ENCODE results near the gene VIPR2. TPM values are rescaled to one million over a fixed set of nuclear protein-coding genes. Genes with fewer than 3 reads are reported as not detected.
A peak's percentile ranks its signal among the peaks of the same experiment; 100 is the strongest.

The VIPR2 gene
- total RNA-seq, 6 donors from 2014 or later: 0.30 to 0.74 (median 0.40) TPM; not detected in 3

DNA sequence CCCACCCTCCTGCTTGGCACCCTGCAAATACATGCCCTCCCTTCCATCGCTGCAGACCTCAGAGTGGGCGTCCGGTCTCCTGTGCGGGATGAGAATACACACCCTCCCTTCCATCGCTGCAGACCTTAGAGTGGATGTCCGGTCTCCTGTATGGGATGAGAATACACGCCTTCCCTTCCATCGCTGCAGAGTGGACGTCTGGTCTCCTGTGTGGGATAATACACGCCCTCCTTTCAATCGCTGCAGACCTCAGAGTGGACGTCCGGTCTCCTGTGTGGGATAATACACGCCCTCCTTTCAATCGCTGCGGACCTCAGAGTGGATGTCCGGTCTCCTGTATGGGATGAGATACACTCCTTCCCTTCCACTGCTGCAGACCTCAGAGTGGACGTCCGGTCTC, 128.1 kb downstream of the VIPR2 start:
- H3K27ac ChIP-seq: no peak overlapping the region
- no peaks in the 10 kb centered on the region for H3K27me3 ChIP-seq
- WGBS, 2 donors: 90% methylated on average over 15 to 19 of the region's 19 CpGs
- TF ChIP-seq POLR2A (IDR thresholded peaks at IDR 0.05): no peak
- no peak for TF ChIP-seq EP300 (IDR thresholded peaks at IDR 0.05)
- TF ChIP-seq POLR2AphosphoS5 (IDR thresholded peaks at IDR 0.05): no peak
- TF ChIP-seq, protein P1, sequence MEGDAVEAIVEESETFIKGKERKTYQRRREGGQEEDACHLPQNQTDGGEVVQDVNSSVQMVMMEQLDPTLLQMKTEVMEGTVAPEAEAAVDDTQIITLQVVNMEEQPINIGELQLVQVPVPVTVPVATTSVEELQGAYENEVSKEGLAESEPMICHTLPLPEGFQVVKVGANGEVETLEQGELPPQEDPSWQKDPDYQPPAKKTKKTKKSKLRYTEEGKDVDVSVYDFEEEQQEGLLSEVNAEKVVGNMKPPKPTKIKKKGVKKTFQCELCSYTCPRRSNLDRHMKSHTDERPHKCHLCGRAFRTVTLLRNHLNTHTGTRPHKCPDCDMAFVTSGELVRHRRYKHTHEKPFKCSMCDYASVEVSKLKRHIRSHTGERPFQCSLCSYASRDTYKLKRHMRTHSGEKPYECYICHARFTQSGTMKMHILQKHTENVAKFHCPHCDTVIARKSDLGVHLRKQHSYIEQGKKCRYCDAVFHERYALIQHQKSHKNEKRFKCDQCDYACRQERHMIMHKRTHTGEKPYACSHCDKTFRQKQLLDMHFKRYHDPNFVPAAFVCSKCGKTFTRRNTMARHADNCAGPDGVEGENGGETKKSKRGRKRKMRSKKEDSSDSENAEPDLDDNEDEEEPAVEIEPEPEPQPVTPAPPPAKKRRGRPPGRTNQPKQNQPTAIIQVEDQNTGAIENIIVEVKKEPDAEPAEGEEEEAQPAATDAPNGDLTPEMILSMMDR (IDR thresholded peaks at IDR 0.05): no peak
- no peaks in the 10 kb centered on the region for H3K36me3 ChIP-seq
- no peaks in the 10 kb centered on the region for H3K9me3 ChIP-seq
- peaks cover 11 to 29% (median 20%) of the 10 kb centered on the region in 4 donors for H3K4me1 ChIP-seq
- DNase-seq (no peak), ATAC-seq (ENCODE audit: low FRiP score in 2 of 2) (no peak)
- H3K4me3 ChIP-seq: no peak overlapping the region

DNA sequence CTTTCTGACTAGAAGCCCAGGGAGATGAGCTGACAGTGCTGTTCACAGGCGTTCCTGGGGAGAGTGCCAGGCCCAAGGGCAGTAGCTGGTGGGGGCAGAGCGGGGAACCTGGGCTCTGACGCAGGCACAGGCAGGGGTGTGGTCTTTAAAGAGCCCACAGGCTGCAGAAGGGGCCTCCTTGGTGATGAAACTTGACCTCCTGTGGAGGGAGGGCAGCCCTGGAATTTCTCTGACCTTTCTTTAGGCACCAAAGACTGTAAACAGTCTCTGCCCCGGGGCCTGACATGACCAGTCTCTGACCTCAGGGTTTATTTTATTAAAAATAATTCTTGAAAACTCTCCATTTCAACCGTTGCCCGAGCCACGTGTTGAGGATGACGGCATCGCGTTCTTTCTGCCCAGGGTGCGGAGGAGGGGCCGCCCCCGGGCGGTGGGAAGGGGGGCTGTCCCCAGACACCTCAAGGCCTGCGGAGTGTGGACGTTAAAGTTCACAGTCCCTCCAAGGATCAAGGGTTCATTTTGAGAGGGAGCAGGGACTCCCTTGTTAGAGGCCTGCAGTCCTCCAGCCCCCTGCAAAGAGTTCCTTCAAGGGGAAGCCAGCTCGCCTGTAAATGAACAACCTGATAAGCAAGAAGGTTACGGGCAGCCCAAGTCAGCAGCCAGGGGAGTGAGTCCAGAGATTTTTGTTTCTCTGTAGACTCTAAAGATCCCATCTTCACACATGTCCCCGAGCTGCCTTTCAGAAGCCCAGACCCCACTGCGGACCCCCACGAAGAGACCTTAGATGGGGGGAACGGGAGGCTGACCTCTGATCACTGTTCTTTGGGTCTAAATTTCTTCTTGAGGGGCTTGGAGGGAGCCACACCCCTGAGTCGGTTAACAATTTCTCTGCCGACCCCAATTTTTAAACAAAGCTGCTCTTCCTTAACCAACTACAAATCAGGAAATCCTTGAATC, 128.9 kb downstream of the VIPR2 start:
- Histone ChIP-seq H3K27ac (peak overlapping the region in 2 of 4 donors; percentile 0 to 7), H3K9me3 (no peaks in the 10 kb centered on the region), H3K4me3 (no peak overlapping the region), H3K4me1 (peaks cover 11 to 31% (median 20%) of the 10 kb centered on the region in 4 donors), H3K36me3 (no peaks in the 10 kb centered on the region), H3K27me3 (no peaks in the 10 kb centered on the region)
- WGBS, 2 donors: 58 to 64% methylated on average over 23 to 24 of the region's 24 CpGs
- peak in 1 of 2 donors; percentile 72 for DNase-seq
- ATAC-seq (ENCODE audit: low FRiP score in 2 of 2): peak; percentile 60 to 69
- TF ChIP-seq EP300 (IDR thresholded peaks at IDR 0.05) (peak in 1 of 4 donors; percentile 8), POLR2A (IDR thresholded peaks at IDR 0.05) (no peak), POLR2AphosphoS5 (IDR thresholded peaks at IDR 0.05) (no peak)
- TF ChIP-seq, protein P1 (IDR thresholded peaks at IDR 0.05): no peak

DNA sequence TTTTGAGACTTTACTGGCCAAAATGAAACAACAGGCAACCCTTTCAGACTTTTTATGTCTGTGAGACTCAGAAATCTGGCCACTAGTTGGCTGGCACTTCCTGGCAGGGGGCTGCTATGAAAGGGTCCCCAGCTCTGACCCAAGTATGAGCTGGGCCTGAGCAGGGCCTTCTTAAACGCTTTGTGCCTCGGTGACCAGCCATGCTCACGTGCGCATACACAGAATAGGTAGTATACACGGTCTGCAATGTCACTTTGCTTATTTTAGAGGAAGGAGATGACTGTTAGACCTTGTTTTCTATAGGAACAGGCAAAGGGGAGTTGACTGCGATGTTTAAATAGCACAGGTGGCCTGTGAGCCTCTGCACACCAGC, 129.6 kb downstream of the VIPR2 start:
- TF ChIP-seq, protein P1 (IDR thresholded peaks at IDR 0.05): no peak
- no peak for TF ChIP-seq EP300 (IDR thresholded peaks at IDR 0.05)
- no peak for TF ChIP-seq POLR2A (IDR thresholded peaks at IDR 0.05)
- TF ChIP-seq POLR2AphosphoS5 (IDR thresholded peaks at IDR 0.05): no peak
- ATAC-seq (ENCODE audit: low FRiP score in 2 of 2) (no peak), DNase-seq (no peak)
- H3K36me3 ChIP-seq: no peaks in the 10 kb centered on the region
- H3K4me1 ChIP-seq: peaks cover 11 to 31% (median 20%) of the 10 kb centered on the region in 4 donors
- H3K27me3 ChIP-seq: no peaks in the 10 kb centered on the region
- H3K27ac ChIP-seq: peak overlapping the region in 2 of 4 donors; percentile 0 to 7
- no peak overlapping the region for H3K4me3 ChIP-seq
- 86 to 87% methylated on average over 6 of the region's 6 CpGs for WGBS, 2 donors
- no peaks in the 10 kb centered on the region for H3K9me3 ChIP-seq

DNA sequence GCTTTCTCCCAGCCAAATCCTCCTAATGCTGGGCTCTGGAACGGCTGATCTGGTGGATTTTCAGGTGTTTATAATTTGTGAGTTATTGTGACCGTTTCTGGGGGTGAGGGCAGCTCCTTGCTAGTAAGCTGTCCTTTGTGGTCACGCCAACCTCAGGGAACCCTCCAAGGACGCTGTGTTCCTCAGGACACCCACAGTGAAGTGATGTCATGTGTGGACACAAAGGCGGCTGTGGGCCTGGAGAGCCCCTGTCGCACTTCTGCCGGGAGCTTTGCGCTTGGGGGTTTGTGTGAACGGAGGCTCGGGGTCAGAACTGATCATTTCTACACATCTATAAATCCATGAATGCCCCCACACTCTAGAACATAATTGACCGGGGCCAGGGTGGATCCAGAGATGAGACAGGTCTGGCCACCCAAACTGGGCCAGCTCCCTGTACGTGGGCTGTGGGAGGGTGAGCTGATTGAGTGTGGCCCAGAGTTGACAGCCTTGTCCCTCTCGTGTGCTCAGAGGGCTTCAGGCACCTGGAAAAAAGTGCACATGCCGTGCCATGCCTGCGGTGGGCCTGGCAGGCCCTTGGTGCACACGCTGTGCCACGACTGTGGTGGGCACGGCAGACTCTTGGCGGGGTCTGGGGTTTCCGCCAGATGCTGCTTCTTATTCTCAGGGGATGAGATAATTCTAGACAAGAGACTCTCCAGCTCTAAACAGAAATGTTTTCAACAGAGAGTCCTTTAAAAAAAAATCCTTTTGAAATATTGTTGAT, 130.2 kb downstream of the VIPR2 start:
- DNase-seq: no peak
- Histone ChIP-seq H3K9me3 (no peaks in the 10 kb centered on the region), H3K36me3 (no peaks in the 10 kb centered on the region), H3K4me3 (no peak overlapping the region), H3K4me1 (peaks cover 11 to 31% (median 20%) of the 10 kb centered on the region in 4 donors), H3K27ac (no peak overlapping the region), H3K27me3 (no peaks in the 10 kb centered on the region)
- no peak for ATAC-seq (ENCODE audit: low FRiP score in 2 of 2)
- TF ChIP-seq EP300 (IDR thresholded peaks at IDR 0.05) (no peak), POLR2AphosphoS5 (IDR thresholded peaks at IDR 0.05) (no peak), POLR2A (IDR thresholded peaks at IDR 0.05) (no peak)
- TF ChIP-seq, protein P1 (IDR thresholded peaks at IDR 0.05): no peak
- 93 to 94% methylated on average over 13 to 20 of the region's 20 CpGs for WGBS, 2 donors
